ENCODE results near the gene GNAL.
A peak's percentile ranks its signal among the peaks of the same experiment; 100 is the strongest.
"Not testable (repeated sequence)": the region's sequence is repeated elsewhere in the genome, so short reads cannot be mapped to it uniquely, and the experiment has no call there.

Gene GNAL

GRCh38 chr18:11850821-11851145 is 161.7 kb downstream of the GNAL start:
- peak; percentile 74 for DNase-seq (ENCODE audit: low read depth)

GRCh38 chr18:11851146-11851805 is 162.2 kb downstream of the GNAL start, which contains the start of gene CHMP1B:
Gene CHMP1B (plus strand): TSS chr18:11851413. CDS start chr18:11851512, 99 bp downstream.
- peak; percentile 97 for DNase-seq (ENCODE audit: low read depth)

DNA sequence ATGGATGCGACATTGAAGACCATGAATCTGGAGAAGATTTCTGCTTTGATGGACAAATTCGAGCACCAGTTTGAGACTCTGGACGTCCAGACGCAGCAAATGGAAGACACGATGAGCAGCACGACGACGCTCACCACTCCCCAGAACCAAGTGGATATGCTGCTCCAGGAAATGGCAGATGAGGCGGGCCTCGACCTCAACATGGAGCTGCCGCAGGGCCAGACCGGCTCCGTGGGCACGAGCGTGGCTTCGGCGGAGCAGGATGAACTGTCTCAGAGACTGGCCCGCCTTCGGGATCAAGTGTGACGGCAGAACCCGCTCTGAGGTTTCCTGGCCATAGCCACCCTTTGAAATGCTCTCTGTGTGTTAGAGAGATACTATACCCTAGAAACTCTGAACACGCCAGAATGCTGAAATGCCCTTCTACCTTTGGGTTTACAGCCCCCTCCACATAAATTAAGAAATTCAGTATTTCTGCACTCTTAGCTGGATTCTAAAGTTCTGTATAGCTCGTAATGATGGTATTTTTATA is 162.8 kb downstream of the GNAL start:
- DNase-seq (ENCODE audit: low read depth), result peak; percentile 33

DNA sequence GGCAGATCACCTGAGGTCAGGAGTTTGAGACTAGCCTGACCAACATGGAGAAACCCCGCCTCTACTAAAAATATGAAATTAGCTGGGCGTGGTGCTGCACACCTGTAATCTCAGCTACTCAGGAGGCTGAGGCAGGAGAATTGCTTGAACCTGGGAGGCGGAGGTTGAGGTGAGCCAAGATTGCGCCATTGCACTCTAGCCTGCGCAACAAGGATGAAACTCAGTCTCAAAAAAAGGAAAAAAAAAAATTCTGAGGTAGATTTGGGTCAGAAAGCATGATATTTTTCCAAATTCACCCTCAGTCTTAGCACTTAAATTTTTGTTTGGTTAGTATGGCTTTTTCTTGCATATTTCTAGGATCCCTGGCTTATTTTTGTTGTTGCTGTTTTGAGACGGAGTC is 165.5 kb downstream of the GNAL start:
- DNase-seq (ENCODE audit: low read depth), result not testable (repeated sequence)

GRCh38 chr18:11857177-11857887 is 168.3 kb downstream of the GNAL start:
- DNase-seq (ENCODE audit: low read depth), result peak; percentile 98

DNA sequence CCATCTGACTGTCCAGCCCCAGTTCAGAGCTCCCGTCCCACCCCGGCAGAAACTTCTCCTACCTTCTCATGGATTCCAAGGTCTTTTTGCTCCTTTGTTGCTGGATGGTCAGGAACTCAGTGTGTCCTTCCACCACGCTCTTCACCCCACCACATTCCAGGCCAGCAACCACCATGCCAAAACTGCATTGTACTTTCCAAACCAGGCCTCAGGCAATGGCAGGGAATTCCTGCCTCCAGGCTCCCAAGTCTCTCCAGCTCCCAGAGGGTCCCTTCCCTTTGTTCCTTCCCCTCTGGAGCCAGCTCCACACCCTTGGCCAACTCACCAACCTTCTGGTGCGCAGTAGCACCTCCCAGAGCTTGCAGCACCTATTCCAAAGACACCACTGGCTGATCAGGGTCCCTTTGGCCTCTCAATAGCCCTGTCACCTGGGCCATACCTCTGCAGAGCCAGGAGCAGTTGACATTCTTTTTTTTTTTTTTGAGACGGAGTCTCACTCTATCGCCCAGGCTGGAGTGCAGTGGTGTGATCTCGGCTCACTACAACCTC is 170.3 kb downstream of the GNAL start:
- no peak for DNase-seq (ENCODE audit: low read depth)

- peak; percentile 28 for DNase-seq (ENCODE audit: low read depth)
Observed at GRCh38 chr18:11859903-11860407, 170.9 kb downstream of the GNAL start.

GRCh38 chr18:11860594-11861450 is 171.8 kb downstream of the GNAL start:
- DNase-seq (ENCODE audit: low read depth), result no peak

GRCh38 chr18:11861583-11862288 is 172.7 kb downstream of the GNAL start:
- DNase-seq (ENCODE audit: low read depth), result peak; percentile 65

DNA sequence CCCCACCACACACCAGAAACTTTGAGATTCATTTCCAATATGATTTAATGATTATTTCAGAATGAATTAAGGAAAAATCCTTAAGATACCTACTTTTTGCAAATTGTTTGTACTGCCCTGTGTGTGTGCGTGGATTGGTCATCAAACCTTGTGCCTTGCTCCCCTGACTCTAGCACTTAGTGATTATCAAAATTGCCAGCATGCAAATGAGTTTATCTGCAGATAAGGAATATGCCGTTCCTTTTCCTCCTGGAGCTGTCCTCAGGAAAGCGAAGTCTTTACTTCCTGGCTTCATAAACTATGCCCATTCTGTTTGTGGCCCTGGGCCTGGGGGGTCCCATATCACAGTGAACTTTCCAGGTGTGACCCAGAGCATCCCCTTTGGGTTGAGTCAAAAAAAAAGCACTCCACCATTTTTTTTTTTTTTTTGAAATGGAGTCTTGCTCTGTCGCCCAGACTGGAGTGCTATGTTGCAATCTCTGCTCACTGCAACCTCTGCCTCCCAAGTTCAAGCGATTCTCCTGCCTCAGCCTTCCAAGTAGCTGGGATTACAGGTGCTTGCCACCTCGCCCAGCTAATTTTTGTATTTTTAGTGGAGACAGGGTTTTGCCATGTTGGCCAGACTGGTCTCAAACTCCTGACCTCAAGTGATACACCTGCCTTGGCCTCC is 173.5 kb downstream of the GNAL start:
- DNase-seq (ENCODE audit: low read depth), result no peak

DNA sequence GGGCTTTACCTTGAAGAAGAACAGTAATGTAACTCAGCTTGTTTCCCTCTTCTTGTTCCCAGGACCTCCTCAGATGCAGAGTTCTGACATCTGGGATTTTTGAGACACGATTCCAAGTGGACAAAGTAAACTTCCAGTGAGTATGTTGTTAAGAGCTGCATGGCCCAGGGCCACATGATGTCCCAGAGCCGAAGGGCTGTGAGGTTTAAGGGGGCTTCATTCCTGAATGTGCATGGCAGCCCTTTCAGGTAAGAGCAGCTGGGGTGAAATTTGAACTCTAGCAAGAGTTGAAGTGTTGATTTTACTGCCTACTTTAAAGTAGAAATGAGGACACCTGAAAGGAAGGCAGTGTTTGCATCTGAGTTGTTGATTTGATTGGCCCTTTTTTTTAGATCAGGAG is 175.4 kb downstream of the GNAL start:
- no peak for DNase-seq (ENCODE audit: low read depth)

- no peak for DNase-seq (ENCODE audit: low read depth)
Observed at GRCh38 chr18:11865071-11865470, 176.0 kb downstream of the GNAL start.

DNA sequence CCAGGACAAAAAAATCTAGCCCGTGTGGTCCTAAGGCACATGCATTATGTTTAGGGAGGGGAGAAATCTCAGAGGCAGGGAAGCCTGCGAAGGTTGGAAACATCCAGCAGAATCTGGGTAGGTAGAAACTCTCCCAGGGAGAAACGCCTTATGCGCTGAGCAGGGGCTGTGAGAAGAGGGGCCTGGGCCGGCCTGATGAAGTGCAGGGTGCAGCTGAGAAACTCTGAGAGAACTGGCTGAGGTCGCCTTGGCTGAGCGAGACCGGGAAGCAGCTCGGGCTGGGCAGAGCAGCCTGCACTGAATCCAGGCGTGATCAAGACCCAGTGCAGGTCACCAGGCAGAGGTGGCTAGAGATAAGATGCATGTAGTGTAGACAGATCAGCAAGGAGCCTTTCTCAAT is 177.3 kb downstream of the GNAL start:
- no peak for DNase-seq (ENCODE audit: low read depth)

- DNase-seq (ENCODE audit: low read depth), result no peak
Observed at GRCh38 chr18:11866764-11867163, 177.7 kb downstream of the GNAL start.

- no peak for DNase-seq (ENCODE audit: low read depth)
Observed at GRCh38 chr18:11868230-11868629, 179.2 kb downstream of the GNAL start.

DNA sequence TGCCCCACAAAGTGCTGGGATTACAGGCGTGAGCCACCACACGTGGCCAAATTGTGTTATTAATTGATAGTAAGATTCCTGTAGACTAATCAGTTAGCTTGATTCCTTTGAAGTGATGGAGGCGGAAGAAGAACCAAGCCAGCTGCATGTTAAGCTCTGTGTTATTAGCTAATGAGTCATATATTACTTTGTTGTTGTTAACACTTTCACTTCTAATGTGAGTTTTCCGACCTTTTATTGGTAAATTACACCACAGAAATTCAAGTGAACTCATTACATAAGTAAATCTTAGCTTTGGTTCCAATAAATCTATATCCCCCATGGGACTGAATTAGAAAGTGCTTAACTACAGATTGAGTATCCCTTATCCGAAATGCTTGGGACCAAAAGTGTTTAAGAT is 182.4 kb downstream of the GNAL start:
- DNase-seq (ENCODE audit: low read depth), result no peak

DNA sequence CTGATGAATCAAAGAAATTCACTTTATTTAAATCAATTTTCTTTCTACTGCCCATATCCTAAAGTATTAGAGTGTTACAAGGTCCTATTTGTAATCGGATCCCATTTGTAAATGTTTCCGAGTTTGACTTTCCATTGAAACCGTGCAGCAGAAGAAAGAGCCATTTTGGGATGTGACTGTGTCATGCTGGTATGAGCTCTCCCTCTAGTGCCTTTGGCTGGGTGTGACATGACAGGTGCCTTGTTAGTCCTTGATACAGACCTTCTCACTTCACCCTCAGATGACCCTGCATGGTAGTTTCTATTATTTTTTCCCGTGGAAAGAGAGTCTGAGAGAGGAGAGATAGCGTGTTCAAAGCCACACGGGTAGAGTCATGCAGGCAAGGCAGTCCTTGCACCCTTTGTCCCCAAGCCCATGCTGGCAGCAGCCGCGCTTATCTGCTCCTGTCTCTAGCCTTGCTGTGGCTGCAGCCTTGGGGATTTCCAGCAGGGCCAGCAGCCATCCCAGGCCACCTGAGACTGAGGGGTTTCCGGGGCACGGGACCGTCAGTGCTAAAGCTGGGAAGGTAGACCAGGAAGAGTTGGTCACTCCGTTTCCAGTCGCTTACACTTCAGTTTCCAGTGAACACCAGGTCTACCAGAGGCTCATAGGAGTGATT is 183.5 kb downstream of the GNAL start:
- peak; percentile 45 for DNase-seq (ENCODE audit: low read depth)

DNA sequence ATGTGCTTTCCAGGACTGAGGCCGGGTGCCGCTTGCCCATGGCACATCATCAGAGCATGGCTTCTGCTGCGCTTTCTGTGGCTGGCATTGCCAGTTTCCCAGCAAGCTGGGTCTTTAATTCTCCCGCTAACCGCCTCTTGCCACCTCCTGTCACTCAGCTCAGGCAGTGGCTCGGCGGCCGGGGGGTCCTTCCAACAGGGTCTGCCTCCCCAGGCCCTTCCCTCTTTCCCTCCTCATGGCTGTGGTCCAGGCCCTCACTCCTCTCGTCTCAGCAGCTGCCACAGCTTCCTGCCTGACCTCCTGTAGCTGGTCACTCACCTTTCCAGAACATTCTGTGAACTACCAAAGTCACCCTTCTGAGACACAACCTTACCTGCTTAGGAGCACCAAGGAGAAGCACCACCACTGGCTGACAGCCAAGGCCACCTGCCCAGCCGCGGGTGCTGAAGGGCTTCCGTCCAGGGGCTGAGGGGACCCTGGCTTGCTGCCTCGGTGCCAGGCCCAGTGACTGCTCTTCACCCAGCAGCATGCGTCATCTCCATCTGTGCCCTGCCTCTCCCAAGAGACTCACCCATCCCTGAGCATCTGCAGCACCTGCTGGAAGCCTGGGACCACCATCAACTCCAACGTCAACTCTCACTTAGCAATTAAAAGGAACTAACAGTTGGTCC is 184.7 kb downstream of the GNAL start:
- DNase-seq (ENCODE audit: low read depth), result no peak

GRCh38 chr18:11874676-11875075 is 185.6 kb downstream of the GNAL start:
- DNase-seq (ENCODE audit: low read depth), result no peak
